ENCODE data around the gene SERP2. TPM values are rescaled to one million over a fixed set of nuclear protein-coding genes. Genes with fewer than 3 reads are reported as not detected.

The SERP2 gene
- total RNA-seq, 1 experiment from 2014 or later, result not detected

DNA sequence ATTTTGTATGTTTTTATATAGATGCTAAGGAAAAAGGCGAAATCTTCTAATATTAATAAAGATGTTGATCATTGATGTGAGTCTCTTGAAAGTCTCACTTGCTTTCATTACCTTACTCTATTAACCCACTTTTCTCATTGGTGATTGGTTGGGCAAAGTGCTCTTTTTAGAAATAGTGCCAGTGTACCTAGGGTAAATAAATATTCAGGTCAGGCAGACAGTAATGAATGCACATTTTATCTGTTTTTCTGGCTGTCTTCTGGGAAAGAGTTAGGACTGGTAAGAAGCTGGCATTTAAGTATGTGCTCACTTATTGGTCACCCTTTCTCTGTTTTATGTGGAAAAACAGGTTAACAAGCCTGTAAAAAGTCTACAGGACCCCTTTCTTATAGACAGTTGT lies 11.2 kb downstream of the SERP2 start (continued):
- TF ChIP-seq ZBTB33 (IDR thresholded peaks at IDR 0.05; ENCODE audit: extremely low read depth, insufficient replicate concordance, low read length), result no peak
- TF ChIP-seq FOSL1 (IDR thresholded peaks at IDR 0.05; ENCODE audit: low read depth), result no peak
- TF ChIP-seq ZFX (IDR thresholded peaks at IDR 0.05), result no peak
- TF ChIP-seq SP1 (IDR thresholded peaks at IDR 0.05; ENCODE audit: low read depth), result no peak

- no peaks in the 10 kb centered on the region for H4K20me1 ChIP-seq (ENCODE audit: insufficient read depth)
- no peaks in the 10 kb centered on the region for H3K9me3 ChIP-seq (ENCODE audit: control insufficient read depth in 1 of 2, insufficient read depth in 1 of 2, low read depth in 1 of 2, low read length in 2 of 2)
- H2AFZ ChIP-seq (ENCODE audit: low read depth, low read length, poor library complexity, severe bottlenecking), result no peak overlapping the region
- no peaks in the 10 kb centered on the region for H3K36me3 ChIP-seq (ENCODE audit: control insufficient read depth in 1 of 2, insufficient read depth in 2 of 2, low read length in 2 of 2)
- no peaks in the 10 kb centered on the region for H3K27me3 ChIP-seq (ENCODE audit: insufficient read depth, low read length)
- ChIA-PET RAD21 (ENCODE audit: low non-redundant PET in 1 of 2, low total read pairs in 2 of 2, uncharacterized antibody in 2 of 2, unreplicated experiment in 2 of 2) (no interaction called here), CTCF (no interaction called here), POLR2A (no interaction called here)
- H3K79me2 ChIP-seq (ENCODE audit: insufficient read depth, low read length), result no peaks in the 10 kb centered on the region
- H3K9me2 ChIP-seq (ENCODE audit: insufficient read depth), result no peaks in the 10 kb centered on the region; the same call in 1 of the 2 replicates
- intact Hi-C loops (cut with micrococcal nuclease), result no loop called here
- H3K4me2 ChIP-seq (ENCODE audit: low read length), result no peak overlapping the region
- H3K4me1 ChIP-seq (ENCODE audit: control insufficient read depth in 1 of 2, insufficient read depth in 2 of 2, low read length in 2 of 2), result peaks cover 0 to 5% of the 10 kb centered on the region in 2 experiments; a peak in 1 of 4 replicates
- H3K9ac ChIP-seq (ENCODE audit: low read length), result no peak overlapping the region
- no peak overlapping the region for H3K4me3 ChIP-seq (replicated peaks in 1 of 2; ENCODE audit: low read depth in 1 of 2, low read length in 2 of 2)
- no peak overlapping the region for H3K27ac ChIP-seq (ENCODE audit: low read depth, low read length)
- ATAC-seq (no peak), DNase-seq (ENCODE audit: low read depth, low spot score) (no peak)
- BruUV-seq (replicated peaks), result no TSS peak
- TF ChIP-seq FOSL1 (IDR thresholded peaks at IDR 0.05; ENCODE audit: low read depth) (no peak), EZH2 (IDR thresholded peaks at IDR 0.05) (no peak), REST (IDR thresholded peaks at IDR 0.05; ENCODE audit: low read depth) (no peak), EZH2phosphoT487 (IDR thresholded peaks at IDR 0.05; ENCODE audit: borderline replicate concordance) (no peak), POLR2A (IDR thresholded peaks at IDR 0.05; ENCODE audit: borderline replicate concordance, extremely low read depth, insufficient read depth, insufficient read length) (no peak), MAX (IDR thresholded peaks at IDR 0.05) (no peak), YY1 (IDR thresholded peaks at IDR 0.05; ENCODE audit: extremely low read depth, insufficient replicate concordance, low read depth, low read length) (no peak), SP1 (IDR thresholded peaks at IDR 0.05; ENCODE audit: low read depth) (no peak), CTCF (IDR thresholded peaks at IDR 0.05 in 2 of 3, conservative IDR thresholded peaks at IDR 0.05 in 1 of 3; ENCODE audit: borderline replicate concordance in 1 of 3, insufficient read depth in 1 of 3, low read depth in 2 of 3, low read length in 2 of 3) (no peak), SRF (IDR thresholded peaks at IDR 0.05; ENCODE audit: low read depth) (no peak), ZFX (IDR thresholded peaks at IDR 0.05) (no peak), CBX3 (IDR thresholded peaks at IDR 0.05; ENCODE audit: low read depth) (no peak), EGR1 (IDR thresholded peaks at IDR 0.05; ENCODE audit: low read depth) (no peak), ZBTB33 (IDR thresholded peaks at IDR 0.05; ENCODE audit: extremely low read depth, insufficient replicate concordance, low read length) (no peak)
- TF ChIP-seq, protein P1, sequence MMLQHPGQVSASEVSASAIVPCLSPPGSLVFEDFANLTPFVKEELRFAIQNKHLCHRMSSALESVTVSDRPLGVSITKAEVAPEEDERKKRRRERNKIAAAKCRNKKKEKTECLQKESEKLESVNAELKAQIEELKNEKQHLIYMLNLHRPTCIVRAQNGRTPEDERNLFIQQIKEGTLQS (IDR thresholded peaks at IDR 0.05), result no peak
These were observed 11.8 kb downstream of the SERP2 start for GRCh38 chr13:44385401-44385800.

Measured in HCT116 (cell line).